Naive B cell (primary cell): ENCODE data around the gene GOLGA6D. TPM values are rescaled to one million over a fixed set of nuclear protein-coding genes. Genes with fewer than 3 reads are reported as not detected.
A peak's percentile ranks its signal among the peaks of the same experiment; 100 is the strongest.
"Not testable (repeated sequence)": the region's sequence is repeated elsewhere in the genome, so short reads cannot be mapped to it uniquely, and the experiment has no call there.

ENCODE experiments used
- ATAC-seq, 2 donors: fragments of 150-1000 bp; cut with Tn5 transposase; 2 replicates each; pipeline ENCODE4 v1.10.0; 2021; ENCODE audit warnings: low read depth in 2 of 2, mild to moderate bottlenecking in 2 of 2, moderate library complexity in 2 of 2
- DNase-seq: peaks from one replicate; pipeline ENCODE4 v3.0.0; 2022
- H3K27ac Mint-ChIP-seq, 6 donors: one replicate each; pipeline ENCODE4 v1.8.0; 2020 to 2022; ENCODE audit warnings: mild to moderate bottlenecking in 6 of 6, mixed read lengths in 6 of 6, moderate library complexity in 5 of 6, inconsistent platforms in 2 of 6
- H3K27me3 Mint-ChIP-seq, 3 donors: one replicate each; pipeline ENCODE4 v1.8.0; 2021 to 2022; ENCODE audit warnings: mixed read lengths in 3 of 3, mild to moderate bottlenecking in 1 of 3
- H3K36me3 Mint-ChIP-seq, 2 donors: one replicate each; pipeline ENCODE4 v1.8.0; 2020 to 2022; ENCODE audit warnings: mixed read lengths in 2 of 2, inconsistent platforms in 1 of 2, mild to moderate bottlenecking in 1 of 2
- H3K4me1 Mint-ChIP-seq, 3 donors: one replicate each; pipeline ENCODE4 v1.8.0; 2020 to 2022; ENCODE audit warnings: mixed read lengths in 3 of 3, inconsistent platforms in 1 of 3, mild to moderate bottlenecking in 1 of 3, moderate library complexity in 1 of 3
- H3K4me3 Mint-ChIP-seq, 8 donors: one replicate each; pipeline ENCODE4 v1.8.0; 2020 to 2022; ENCODE audit warnings: mild to moderate bottlenecking in 8 of 8, mixed read lengths in 8 of 8, moderate library complexity in 8 of 8, inconsistent platforms in 2 of 8
- H3K9me3 Mint-ChIP-seq, 7 donors: one replicate each; pipeline ENCODE4 v1.8.0; 2020 to 2022; ENCODE audit warnings: mixed read lengths in 7 of 7, mild to moderate bottlenecking in 5 of 7, inconsistent platforms in 2 of 7, moderate library complexity in 1 of 7
- polyA plus RNA-seq, 6 donors: library from polyadenylated mRNA; unstranded; fragments of 300-500 nt; fragmentation: Illumina TruSeq; gene quantifications; one replicate each; pipeline ENCODE4 v1.2.3, GENCODE V29; 2021; ENCODE audit warnings: low read depth in 6 of 6

GOLGA6D gene
- polyA plus RNA-seq = under 1 TPM in 1 of 6 donors, not detected in 5; 0.10 TPM

GRCh38 chr15:75282572-75282971 lies at the start of gene GOLGA6D:
Gene GOLGA6D, plus strand, starts transcription at chr15:75282835. Its CDS starts 41 bp downstream, at chr15:75282876.
- H3K4me3 Mint-ChIP-seq, H3K27me3 Mint-ChIP-seq, H3K4me1 Mint-ChIP-seq, DNase-seq, ATAC-seq, H3K9me3 Mint-ChIP-seq, H3K27ac Mint-ChIP-seq, H3K36me3 Mint-ChIP-seq: not testable (repeated sequence)

- H3K27me3 Mint-ChIP-seq = peaks cover 22 to 59% (median 41%) of the 10 kb centered on the region in 3 donors
- no peak for ATAC-seq
- peaks cover 0 to 8% (median 2%) of the 10 kb centered on the region in 3 donors for H3K4me1 Mint-ChIP-seq
- no peak overlapping the region for H3K27ac Mint-ChIP-seq
- H3K9me3 Mint-ChIP-seq = no peaks in the 10 kb centered on the region
- no peak overlapping the region for H3K4me3 Mint-ChIP-seq
- no peaks in the 10 kb centered on the region for H3K36me3 Mint-ChIP-seq
- DNase-seq = no peak
Observed at GRCh38 chr15:75233504-75234190, 49.0 kb upstream of the GOLGA6D start.

- DNase-seq = no peak
Observed at GRCh38 chr15:75234191-75234810, 48.3 kb upstream of the GOLGA6D start.

GRCh38 chr15:75235051-75235673 lies 47.5 kb upstream of the GOLGA6D start:
- no peak for DNase-seq
- peaks cover 0 to 8% (median 2%) of the 10 kb centered on the region in 3 donors for H3K4me1 Mint-ChIP-seq
- H3K27ac Mint-ChIP-seq = peak overlapping the region in 1 of 6 donors; percentile 20
- no peak overlapping the region for H3K4me3 Mint-ChIP-seq
- H3K36me3 Mint-ChIP-seq = no peaks in the 10 kb centered on the region
- H3K9me3 Mint-ChIP-seq = no peaks in the 10 kb centered on the region
- peaks cover 29 to 70% (median 54%) of the 10 kb centered on the region in 3 donors for H3K27me3 Mint-ChIP-seq
- no peak for ATAC-seq

More at GRCh38 chr15:75234191-75234810, 48.3 kb upstream of the GOLGA6D start:
- H3K27me3 Mint-ChIP-seq = peaks cover 25 to 66% (median 46%) of the 10 kb centered on the region in 3 donors
- no peak overlapping the region for H3K4me3 Mint-ChIP-seq
- no peaks in the 10 kb centered on the region for H3K9me3 Mint-ChIP-seq
- H3K27ac Mint-ChIP-seq = peak overlapping the region in 1 of 6 donors; percentile 82
- peaks cover 0 to 8% (median 2%) of the 10 kb centered on the region in 3 donors for H3K4me1 Mint-ChIP-seq
- no peaks in the 10 kb centered on the region for H3K36me3 Mint-ChIP-seq
- ATAC-seq = no peak

- Mint-ChIP-seq H3K9me3 (no peaks in the 10 kb centered on the region), H3K4me3 (no peak overlapping the region), H3K36me3 (no peaks in the 10 kb centered on the region), H3K4me1 (peaks cover 0 to 8% (median 2%) of the 10 kb centered on the region in 3 donors), H3K27ac (no peak overlapping the region), H3K27me3 (peaks cover 29 to 66% (median 57%) of the 10 kb centered on the region in 3 donors)
- ATAC-seq = no peak
- DNase-seq = no peak
Observed at GRCh38 chr15:75235760-75236729, 46.6 kb upstream of the GOLGA6D start.

- H3K4me3 Mint-ChIP-seq = no peak overlapping the region
- peaks cover 20 to 54% (median 45%) of the 10 kb centered on the region in 3 donors for H3K27me3 Mint-ChIP-seq
- no peaks in the 10 kb centered on the region for H3K36me3 Mint-ChIP-seq
Observed at GRCh38 chr15:75237316-75237982, 45.2 kb upstream of the GOLGA6D start.

GRCh38 chr15:75238150-75238549 lies 44.5 kb upstream of the GOLGA6D start:
- DNase-seq (no peak), ATAC-seq (no peak)
- Mint-ChIP-seq H3K4me1 (no peaks in the 10 kb centered on the region), H3K27me3 (peaks cover 16 to 47% (median 38%) of the 10 kb centered on the region in 3 donors), H3K36me3 (no peaks in the 10 kb centered on the region), H3K4me3 (no peak overlapping the region), H3K27ac (no peak overlapping the region), H3K9me3 (no peaks in the 10 kb centered on the region)

More at GRCh38 chr15:75237316-75237982, 45.2 kb upstream of the GOLGA6D start:
- ATAC-seq (no peak), DNase-seq (no peak)
- Mint-ChIP-seq H3K4me1 (no peaks in the 10 kb centered on the region), H3K27ac (peak overlapping the region in 1 of 6 donors; percentile 47), H3K9me3 (no peaks in the 10 kb centered on the region)

GRCh38 chr15:75245741-75246140 lies 36.9 kb upstream of the GOLGA6D start:
- H3K9me3 Mint-ChIP-seq, H3K4me3 Mint-ChIP-seq, H3K36me3 Mint-ChIP-seq, DNase-seq, H3K4me1 Mint-ChIP-seq, ATAC-seq, H3K27ac Mint-ChIP-seq: not testable (repeated sequence)
- H3K27me3 Mint-ChIP-seq = peaks cover 2 to 15% (median 13%) of the 10 kb centered on the region in 3 donors

- H3K27ac Mint-ChIP-seq, H3K9me3 Mint-ChIP-seq, ATAC-seq, H3K4me3 Mint-ChIP-seq, H3K4me1 Mint-ChIP-seq, DNase-seq, H3K36me3 Mint-ChIP-seq: not testable (repeated sequence)
- H3K27me3 Mint-ChIP-seq = peaks cover 9 to 20% (median 13%) of the 10 kb centered on the region in 3 donors
Observed at GRCh38 chr15:75248991-75249390, 33.6 kb upstream of the GOLGA6D start.

- Mint-ChIP-seq H3K27me3 (peaks cover 9 to 20% (median 13%) of the 10 kb centered on the region in 3 donors), H3K4me3 (no peak overlapping the region), H3K36me3 (no peaks in the 10 kb centered on the region), H3K4me1 (no peaks in the 10 kb centered on the region), H3K9me3 (no peaks in the 10 kb centered on the region), H3K27ac (peak overlapping the region in 1 of 6 donors; percentile 53)
- DNase-seq (no peak), ATAC-seq (no peak)
Observed at GRCh38 chr15:75249726-75250125, 32.9 kb upstream of the GOLGA6D start.

GRCh38 chr15:75251343-75251742 lies 31.3 kb upstream of the GOLGA6D start:
- not testable (repeated sequence) for DNase-seq, ATAC-seq, H3K9me3 Mint-ChIP-seq, H3K36me3 Mint-ChIP-seq, H3K27ac Mint-ChIP-seq, H3K4me1 Mint-ChIP-seq, H3K4me3 Mint-ChIP-seq
- peaks cover 6 to 13% (median 9%) of the 10 kb centered on the region in 3 donors for H3K27me3 Mint-ChIP-seq

GRCh38 chr15:75252285-75252684 lies 30.4 kb upstream of the GOLGA6D start:
- ATAC-seq, H3K27ac Mint-ChIP-seq, H3K4me1 Mint-ChIP-seq, H3K36me3 Mint-ChIP-seq, H3K9me3 Mint-ChIP-seq, H3K4me3 Mint-ChIP-seq, DNase-seq: not testable (repeated sequence)
- H3K27me3 Mint-ChIP-seq = peaks cover 6 to 12% (median 9%) of the 10 kb centered on the region in 3 donors
